HepG2 (cell line): Measurements from ENCODE around the gene HPS1. TPM values are rescaled to one million over a fixed set of nuclear protein-coding genes. Genes with fewer than 3 reads are reported as not detected.

ENCODE experiments used
- EHMT2 ChIP-seq: fragments of 200-600 bp; sonication (generic); IDR thresholded peaks from 2 replicates; pipeline ENCODE4 v1.7.0; 2017; ENCODE audit warnings: antibody characterized with exemption, low read depth, low read length, borderline replicate concordance
- KDM2A ChIP-seq: sonication (generic); formaldehyde crosslinking; IDR thresholded peaks from 2 replicates; pipeline ENCODE4 v1.4.0; 2020; ENCODE audit warnings: low read depth, missing genetic modification reagents, borderline replicate concordance
- MXI1 ChIP-seq: IDR thresholded peaks from 3 replicates; pipeline ENCODE4 v1.6.1; 2012; ENCODE audit warnings: low read depth, low read length, inconsistent platforms, borderline replicate concordance
- RERE ChIP-seq: IDR thresholded peaks from 2 replicates; pipeline ENCODE4 v1.6.1; 2016; ENCODE audit warnings: low read depth, missing genetic modification reagents, missing compliant biosample characterization
- SETDB1 ChIP-seq: sonication (generic); formaldehyde crosslinking; IDR thresholded peaks from 2 replicates; pipeline ENCODE4 v1.5.1; 2020; ENCODE audit warnings: missing genetic modification reagents, mild to moderate bottlenecking, borderline replicate concordance
- SP4 ChIP-seq: sonication (generic); formaldehyde crosslinking; IDR thresholded peaks from 2 replicates; pipeline ENCODE4 v1.8.1; 2023; ENCODE audit warnings: mild to moderate bottlenecking, missing genetic modification reagents
- TIGD3 ChIP-seq: sonication (generic); formaldehyde crosslinking; IDR thresholded peaks from 2 replicates; pipeline ENCODE4 v1.5.1; 2020; ENCODE audit warnings: mild to moderate bottlenecking, missing genetic modification reagents, borderline replicate concordance
- YY1 ChIP-seq: IDR thresholded peaks from 2 replicates; pipeline ENCODE4 v1.6.1; 2011; ENCODE audit warnings: low read length, low read depth, moderate library complexity, mild to moderate bottlenecking; ENCODE audit not compliant: insufficient read depth, insufficient replicate concordance
- ZBTB2 ChIP-seq: sonication (generic); formaldehyde crosslinking; IDR thresholded peaks from 2 replicates; pipeline ENCODE4 v1.8.0; 2022; ENCODE audit warnings: low read depth, missing genetic modification reagents
- ZFP41 ChIP-seq: sonication (generic); formaldehyde crosslinking; IDR thresholded peaks from 2 replicates; pipeline ENCODE4 v1.4.0; 2020; ENCODE audit warnings: mild to moderate bottlenecking, missing genetic modification reagents, borderline replicate concordance
- ZFX ChIP-seq: sonication (generic); formaldehyde crosslinking; IDR thresholded peaks from 2 replicates; pipeline ENCODE4 v1.4.0; 2020; ENCODE audit warnings: mild to moderate bottlenecking, low read depth, missing genetic modification reagents, moderate library complexity
- ZNF136 ChIP-seq: sonication (generic); formaldehyde crosslinking; IDR thresholded peaks from 2 replicates; pipeline ENCODE4 v1.8.1; 2022; ENCODE audit warnings: low read depth, mild to moderate bottlenecking, moderate library complexity, missing genetic modification reagents
- ZNF331 ChIP-seq: sonication (generic); formaldehyde crosslinking; IDR thresholded peaks from 2 replicates; pipeline ENCODE4 v1.4.0; 2020; ENCODE audit warnings: missing genetic modification reagents
- ZNF546 ChIP-seq: sonication (generic); formaldehyde crosslinking; conservative IDR thresholded peaks from 2 replicates; pipeline ENCODE4 v1.8.1; 2023; ENCODE audit warnings: mild to moderate bottlenecking, missing genetic modification reagents
- ZNF629 ChIP-seq: sonication (generic); formaldehyde crosslinking; conservative IDR thresholded peaks from 2 replicates; pipeline ENCODE4 v1.5.0; 2020; ENCODE audit warnings: missing genetic modification reagents
- polyA plus RNA-seq, 8 experiments: library from polyadenylated mRNA; depleted of rRNA in 3 of 8; stranded (reverse) in 7 of 8; unstranded in 1 of 8; fragments of >200 nt; fragmentation: Illumina TruSeq in 4 of 8; extraction: Trizol in 4 of 8; gene quantifications; 2 replicates each; pipeline versions ENCODE4 v1.2.1 to v1.2.3, GENCODE V29; 2011 to 2016; ENCODE audit warnings: low read depth in 4 of 8, missing spikeins in 1 of 8, mixed read lengths in 1 of 8; ENCODE audit not compliant: insufficient read depth in 1 of 8
- total RNA-seq, 5 experiments: library from RNA; depleted of rRNA; stranded (reverse); fragments of >200 nt; fragmentation: Illumina TruSeq; extraction: Trizol; gene quantifications; 2 replicates each; pipeline ENCODE4 v1.2.3, GENCODE V29; 2016; ENCODE audit warnings: low read depth in 1 of 5
- TF ChIP-seq, protein P1 (sequence below): sonication (generic); formaldehyde crosslinking; IDR thresholded peaks from 2 replicates; pipeline ENCODE4 v1.5.0; 2020; ENCODE audit warnings: missing genetic modification reagents
- TF ChIP-seq, protein P2 (sequence below): IDR thresholded peaks from 2 replicates; pipeline ENCODE4 v1.6.1; 2016; ENCODE audit warnings: missing compliant biosample characterization, missing genetic modification reagents, borderline replicate concordance

HPS1 gene
- total and polyA plus RNA-seq, 2 of the 13 experiments (the other 11 are each of a cell fraction or from before 2014, with no cell fraction given): 24.6 to 25.8 TPM

GRCh38 chr10:98414932-98415730 is 31.6 kb downstream of the HPS1 start, which contains the start of gene PYROXD2 (continued):
- TF ChIP-seq TIGD3 (CRISPR knock-in tag): peak; percentile 93
- TF ChIP-seq ZFP41 (CRISPR knock-in tag): 0 out of 2 replicates have a peak, but pooled peaks have one; percentile 53
- peak; percentile 64; the same call in 1 of the 2 replicates for TF ChIP-seq ZBTB2 (CRISPR knock-in tag)
- TF ChIP-seq, protein P1, sequence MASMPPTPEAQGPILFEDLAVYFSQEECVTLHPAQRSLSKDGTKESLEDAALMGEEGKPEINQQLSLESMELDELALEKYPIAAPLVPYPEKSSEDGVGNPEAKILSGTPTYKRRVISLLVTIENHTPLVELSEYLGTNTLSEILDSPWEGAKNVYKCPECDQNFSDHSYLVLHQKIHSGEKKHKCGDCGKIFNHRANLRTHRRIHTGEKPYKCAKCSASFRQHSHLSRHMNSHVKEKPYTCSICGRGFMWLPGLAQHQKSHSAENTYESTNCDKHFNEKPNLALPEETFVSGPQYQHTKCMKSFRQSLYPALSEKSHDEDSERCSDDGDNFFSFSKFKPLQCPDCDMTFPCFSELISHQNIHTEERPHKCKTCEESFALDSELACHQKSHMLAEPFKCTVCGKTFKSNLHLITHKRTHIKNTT (CRISPR knock-in tag): no peak
- peak; percentile 18; the same call in 1 of the 2 replicates for TF ChIP-seq SP4 (CRISPR knock-in tag)
- TF ChIP-seq ZFX (CRISPR knock-in tag): peak; percentile 99
- peak; percentile 76; the same call in 1 of the 2 replicates for TF ChIP-seq ZNF136 (CRISPR knock-in tag)
- TF ChIP-seq ZNF629: peak; percentile 81
- TF ChIP-seq MXI1: peak; percentile 58; the same call in 1 of the 3 replicates
- TF ChIP-seq SETDB1 (CRISPR knock-in tag): peak; percentile 85; the same call in 1 of the 2 replicates
- TF ChIP-seq ZNF546: no peak; the same call in 1 of the 2 replicates
- TF ChIP-seq, protein P2, sequence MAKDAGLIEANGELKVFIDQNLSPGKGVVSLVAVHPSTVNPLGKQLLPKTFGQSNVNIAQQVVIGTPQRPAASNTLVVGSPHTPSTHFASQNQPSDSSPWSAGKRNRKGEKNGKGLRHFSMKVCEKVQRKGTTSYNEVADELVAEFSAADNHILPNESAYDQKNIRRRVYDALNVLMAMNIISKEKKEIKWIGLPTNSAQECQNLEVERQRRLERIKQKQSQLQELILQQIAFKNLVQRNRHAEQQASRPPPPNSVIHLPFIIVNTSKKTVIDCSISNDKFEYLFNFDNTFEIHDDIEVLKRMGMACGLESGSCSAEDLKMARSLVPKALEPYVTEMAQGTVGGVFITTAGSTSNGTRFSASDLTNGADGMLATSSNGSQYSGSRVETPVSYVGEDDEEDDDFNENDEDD: no peak
- peak; percentile 80 for TF ChIP-seq ZNF331 (CRISPR knock-in tag)
- TF ChIP-seq YY1: peak; percentile 85
- no peak for TF ChIP-seq EHMT2
- TF ChIP-seq KDM2A (CRISPR knock-in tag): peak; percentile 95
- peak; percentile 21; the same call in 1 of the 2 replicates for TF ChIP-seq RERE (CRISPR knock-in tag)
